Retinal pigment epithelial cell (primary cell): ENCODE results near the gene SNX30.

Source experiments
- DNase-seq: peaks from one replicate; pipeline ENCODE4 v3.0.0-alpha.2; 2010; ENCODE audit warnings: low read depth
- H3K4me3 ChIP-seq: 2 replicates; pipeline ENCODE4 v1.5.1; 2011; ENCODE audit warnings: mild to moderate bottlenecking, low read length, control low read depth, moderate library complexity
- TF ChIP-seq, protein P1 (sequence below): conservative IDR thresholded peaks from 2 replicates; pipeline ENCODE4 v1.5.1; 2011; ENCODE audit warnings: low read depth, low read length, control low read depth, inconsistent platforms

Gene SNX30

GRCh38 chr9:112734892-112735291 lies 15.7 kb upstream of the SNX30 start:
- DNase-seq = no peak
- TF ChIP-seq, protein P1, sequence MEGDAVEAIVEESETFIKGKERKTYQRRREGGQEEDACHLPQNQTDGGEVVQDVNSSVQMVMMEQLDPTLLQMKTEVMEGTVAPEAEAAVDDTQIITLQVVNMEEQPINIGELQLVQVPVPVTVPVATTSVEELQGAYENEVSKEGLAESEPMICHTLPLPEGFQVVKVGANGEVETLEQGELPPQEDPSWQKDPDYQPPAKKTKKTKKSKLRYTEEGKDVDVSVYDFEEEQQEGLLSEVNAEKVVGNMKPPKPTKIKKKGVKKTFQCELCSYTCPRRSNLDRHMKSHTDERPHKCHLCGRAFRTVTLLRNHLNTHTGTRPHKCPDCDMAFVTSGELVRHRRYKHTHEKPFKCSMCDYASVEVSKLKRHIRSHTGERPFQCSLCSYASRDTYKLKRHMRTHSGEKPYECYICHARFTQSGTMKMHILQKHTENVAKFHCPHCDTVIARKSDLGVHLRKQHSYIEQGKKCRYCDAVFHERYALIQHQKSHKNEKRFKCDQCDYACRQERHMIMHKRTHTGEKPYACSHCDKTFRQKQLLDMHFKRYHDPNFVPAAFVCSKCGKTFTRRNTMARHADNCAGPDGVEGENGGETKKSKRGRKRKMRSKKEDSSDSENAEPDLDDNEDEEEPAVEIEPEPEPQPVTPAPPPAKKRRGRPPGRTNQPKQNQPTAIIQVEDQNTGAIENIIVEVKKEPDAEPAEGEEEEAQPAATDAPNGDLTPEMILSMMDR = no peak

DNA sequence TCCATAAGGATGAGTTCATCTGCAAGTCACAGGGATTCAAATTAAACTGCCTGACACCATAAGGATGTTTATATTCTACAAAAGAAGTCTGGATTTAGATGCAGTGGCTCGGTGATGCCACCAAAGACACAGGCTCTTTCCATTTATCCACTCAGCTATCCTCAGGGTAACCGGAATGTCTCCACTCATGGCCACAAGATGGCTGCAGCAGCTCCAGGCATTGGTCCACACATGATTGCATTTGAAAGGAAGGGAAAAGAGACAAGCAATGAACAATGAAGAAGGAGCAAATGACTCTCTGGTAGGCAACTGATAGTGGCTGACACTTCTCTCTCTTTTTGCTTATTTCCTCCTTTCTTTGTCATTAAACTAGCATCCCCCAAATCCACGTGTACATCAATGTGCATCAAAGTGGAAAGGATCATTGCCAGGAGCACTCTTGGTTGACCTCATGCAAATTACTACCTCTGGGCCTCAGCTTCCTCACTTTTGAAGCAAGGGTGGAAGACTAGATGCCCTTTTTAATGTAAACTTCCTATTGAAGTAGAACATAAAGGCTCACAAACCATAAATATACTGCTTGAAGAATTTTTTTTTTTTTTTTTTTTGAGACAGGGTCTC lies 7.2 kb upstream of the SNX30 start:
- H3K4me3 ChIP-seq = no peak overlapping the region
- no peak for DNase-seq
- TF ChIP-seq, protein P1 = no peak

More at GRCh38 chr9:112734892-112735291, 15.7 kb upstream of the SNX30 start:
- no peak overlapping the region for H3K4me3 ChIP-seq

DNA sequence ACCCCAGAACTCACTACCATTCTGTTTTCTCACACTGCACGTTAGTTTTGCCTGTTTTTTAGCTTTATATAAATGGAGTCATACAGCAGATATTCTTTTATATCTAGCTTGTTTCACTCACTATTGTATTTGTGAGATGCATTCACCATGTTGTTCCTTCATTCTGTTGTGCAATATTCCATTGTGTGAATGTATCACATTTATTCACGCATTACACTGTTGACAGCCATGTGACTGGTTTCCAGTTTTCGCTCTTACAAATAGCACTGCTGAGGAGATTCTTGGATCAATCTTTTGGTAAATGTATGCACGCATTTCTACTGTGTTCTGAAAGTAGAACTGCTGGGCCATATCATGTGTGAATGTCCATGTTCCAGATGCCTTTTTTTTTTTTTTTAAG lies 6.4 kb upstream of the SNX30 start:
- DNase-seq = no peak

DNA sequence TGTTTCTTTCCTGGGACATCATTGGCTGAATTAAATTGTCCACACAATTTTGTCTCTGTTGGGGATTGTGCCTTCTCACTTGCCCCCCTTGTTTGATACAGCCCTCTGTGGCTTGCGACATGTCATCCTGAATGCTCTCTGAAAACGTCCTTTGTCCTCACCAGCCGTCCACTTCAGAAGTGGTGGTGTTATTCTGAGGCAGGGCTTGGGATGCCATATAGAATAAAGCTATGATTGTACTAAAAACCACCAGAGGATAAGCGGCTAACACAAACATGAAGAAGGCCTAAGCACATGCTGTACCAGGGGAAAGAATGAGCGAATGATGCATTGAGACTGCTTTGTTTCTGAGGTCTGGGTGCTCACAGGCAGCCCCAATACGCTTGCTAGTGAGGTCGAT lies 3.5 kb upstream of the SNX30 start:
- TF ChIP-seq, protein P1 = no peak
- no peak overlapping the region for H3K4me3 ChIP-seq

More for the DNA sequence above, 6.4 kb upstream of the SNX30 start:
- H3K4me3 ChIP-seq = no peak overlapping the region
- TF ChIP-seq, protein P1 = no peak

GRCh38 chr9:112750764-112751055 lies 150 bp downstream of the SNX30 start:
- H3K4me3 ChIP-seq = peak overlapping the region; percentile 67
- no peak for DNase-seq
- TF ChIP-seq, protein P1 = no peak

More for the DNA sequence above, 3.5 kb upstream of the SNX30 start:
- no peak for DNase-seq

GRCh38 chr9:112751056-112751795 lies 666 bp downstream of the SNX30 start:
- peak; percentile 48 for DNase-seq
- H3K4me3 ChIP-seq = peak overlapping the region; percentile 67
- TF ChIP-seq, protein P1 = no peak
